PC-9 (cell line): ENCODE measurements around the gene RAB40C. TPM values are rescaled to one million over a fixed set of nuclear protein-coding genes. Genes with fewer than 3 reads are reported as not detected.

Source experiments
- BruUV-seq: library from RNA; stranded (reverse); fragments of 400-500 nt; replicated peaks from 2 replicates; lab custom pipeline; 2021; lab: Mats Ljungman, UMichigan
- CTCF ChIA-PET: fragments of 300-600 bp; sonication (Branson Sonifier 250); formaldehyde crosslinking; loops from one replicate; lab custom pipeline; 2022; ENCODE audit warnings: antibody characterized with exemption; lab: Charles Lee
- POLR2A ChIA-PET: fragments of 300-600 bp; sonication (Branson Sonifier 250); formaldehyde crosslinking; loops from one replicate; lab custom pipeline; 2022; ENCODE audit warnings: antibody characterized with exemption; ENCODE audit not compliant: unreplicated experiment; lab: Charles Lee
- DNase-seq, 2 experiments: peaks; one replicate each; pipeline versions ENCODE4 v3.0.0 to v3.0.0-alpha.2; 2015 to 2022; ENCODE audit warnings: mixed read lengths in 1 of 2
- H2AFZ ChIP-seq: fragments of 200-600 bp; sonication (generic); 2 replicates; pipeline ENCODE4 v1.8.1; 2017; ENCODE audit warnings: antibody characterized with exemption
- H3F3A ChIP-seq: fragments of 200-600 bp; sonication (generic); 2 replicates; pipeline ENCODE4 v1.8.1; 2017; ENCODE audit warnings: antibody characterized with exemption, mild to moderate bottlenecking, low read depth; ENCODE audit not compliant: insufficient read depth
- H3K27ac ChIP-seq: fragments of 200-600 bp; sonication (generic); 2 replicates; pipeline ENCODE4 v1.6.1; 2016; ENCODE audit warnings: mixed run types
- H3K27me3 ChIP-seq: fragments of 200-600 bp; sonication (generic); 2 replicates; pipeline ENCODE4 v1.6.1; 2016; ENCODE audit warnings: low read depth, mixed run types; ENCODE audit not compliant: insufficient read depth
- H3K36me3 ChIP-seq: fragments of 200-600 bp; sonication (generic); 2 replicates; pipeline ENCODE4 v1.6.1; 2016; ENCODE audit warnings: low read depth, mixed run types
- H3K4me1 ChIP-seq: fragments of 200-600 bp; sonication (generic); replicated peaks from 2 replicates; pipeline ENCODE4 v1.6.1; 2016; ENCODE audit warnings: mixed run types; ENCODE audit not compliant: insufficient read depth
- H3K4me2 ChIP-seq: fragments of 200-600 bp; sonication (generic); 2 replicates; pipeline ENCODE4 v1.6.1; 2017; ENCODE audit warnings: mixed run types
- H3K4me3 ChIP-seq: fragments of 200-600 bp; sonication (generic); 2 replicates; pipeline ENCODE4 v1.6.1; 2016; ENCODE audit warnings: mixed run types
- H3K79me2 ChIP-seq: fragments of 200-600 bp; sonication (generic); 2 replicates; pipeline ENCODE4 v1.6.1; 2017; ENCODE audit warnings: low read depth, mixed run types
- H3K9me2 ChIP-seq: fragments of 200-600 bp; sonication (generic); 2 replicates; pipeline ENCODE4 v1.8.1; 2017; ENCODE audit warnings: mild to moderate bottlenecking; ENCODE audit not compliant: insufficient read depth
- H3K9me3 ChIP-seq: fragments of 200-600 bp; sonication (generic); 2 replicates; pipeline ENCODE4 v1.8.1; 2016; ENCODE audit warnings: low read depth; ENCODE audit not compliant: insufficient read depth
- H4K20me1 ChIP-seq: fragments of 200-600 bp; sonication (generic); 2 replicates; pipeline ENCODE4 v1.8.1; 2017; ENCODE audit not compliant: insufficient read depth
- CTCF ChIP-seq: fragments of 200-600 bp; sonication (generic); conservative IDR thresholded peaks from 2 replicates; pipeline ENCODE4 v1.6.1; 2017; ENCODE audit warnings: mixed run types, antibody characterized with exemption, mild to moderate bottlenecking, moderate library complexity
- EZH2 ChIP-seq: fragments of 200-600 bp; sonication (generic); IDR thresholded peaks from 2 replicates; pipeline ENCODE4 v1.8.0; 2017; ENCODE audit warnings: antibody characterized with exemption, low read depth
- intact Hi-C: fragments of 100-400 bp; cut with micrococcal nuclease; formaldehyde crosslinking; loops from one replicate; pipeline ENCODE4 v1.10.0; 2022; ENCODE audit not compliant: unreplicated experiment
- total RNA-seq: library from RNA; stranded (reverse); gene quantifications from 2 replicates; pipeline ENCODE4 v1.2.3, GENCODE V29; 2021

The RAB40C gene
- total RNA-seq, 1 experiment from 2014 or later, result 47.1 TPM

GRCh38 chr16:616733-617586, 27.1 kb downstream of the RAB40C start:
- intact Hi-C loops, result no loop called here
- ChIA-PET CTCF (no interaction called here), POLR2A (no interaction called here)
- H3K9me2 ChIP-seq, result no peaks in the 10 kb centered on the region
- BruUV-seq, result no TSS peak
- no peaks in the 10 kb centered on the region for H3K27me3 ChIP-seq
- TF ChIP-seq EZH2 (no peak), CTCF (no peak)
- H2AFZ ChIP-seq, result no peak overlapping the region
- no peak for DNase-seq
- no peaks in the 10 kb centered on the region for H3K4me1 ChIP-seq
- peaks cover 14% of the 10 kb centered on the region; the same call in 1 of the 2 replicates for H4K20me1 ChIP-seq
- no peaks in the 10 kb centered on the region for H3K9me3 ChIP-seq
- H3K27ac ChIP-seq, result no peak overlapping the region
- H3K79me2 ChIP-seq, result 0 out of 2 replicates have a peak, but pooled peaks cover 3% of the 10 kb centered on the region
- H3K4me3 ChIP-seq, result no peak overlapping the region
- peaks cover 5% of the 10 kb centered on the region for H3F3A ChIP-seq
- no peak overlapping the region for H3K4me2 ChIP-seq
- no peaks in the 10 kb centered on the region for H3K36me3 ChIP-seq

GRCh38 chr16:617855-618254, 28.0 kb downstream of the RAB40C start:
- Histone ChIP-seq H3K4me1 (no peaks in the 10 kb centered on the region), H3K4me2 (no peak overlapping the region), H3K9me3 (no peaks in the 10 kb centered on the region), H3K79me2 (0 out of 2 replicates have a peak, but pooled peaks cover 3% of the 10 kb centered on the region), H3K4me3 (no peak overlapping the region), H3F3A (peaks cover 5% of the 10 kb centered on the region), H3K36me3 (no peaks in the 10 kb centered on the region), H3K27me3 (no peaks in the 10 kb centered on the region), H3K9me2 (no peaks in the 10 kb centered on the region), H4K20me1 (peaks cover 14% of the 10 kb centered on the region; the same call in 1 of the 2 replicates), H2AFZ (no peak overlapping the region), H3K27ac (no peak overlapping the region)
- POLR2A ChIA-PET, result no interaction called here
- CTCF ChIA-PET, result no interaction called here
- no TSS peak for BruUV-seq
- intact Hi-C loops, result no loop called here
- DNase-seq, result no peak
- TF ChIP-seq CTCF (no peak), EZH2 (no peak)

- H4K20me1 ChIP-seq, result peaks cover 14% of the 10 kb centered on the region; the same call in 1 of the 2 replicates
- H3K36me3 ChIP-seq, result no peaks in the 10 kb centered on the region
- H3K79me2 ChIP-seq, result 0 out of 2 replicates have a peak, but pooled peaks cover 3% of the 10 kb centered on the region
- no peak for DNase-seq
- H3K27me3 ChIP-seq, result no peaks in the 10 kb centered on the region
- H3K27ac ChIP-seq, result no peak overlapping the region
- H3K9me2 ChIP-seq, result no peaks in the 10 kb centered on the region
- no peak overlapping the region for H3K4me2 ChIP-seq
- BruUV-seq, result no TSS peak
- no peak for TF ChIP-seq CTCF
- TF ChIP-seq EZH2, result no peak
- H3K4me3 ChIP-seq, result no peak overlapping the region
- intact Hi-C loops, result no loop called here
- ChIA-PET POLR2A (no interaction called here), CTCF (no interaction called here)
- H3K9me3 ChIP-seq, result no peaks in the 10 kb centered on the region
- H2AFZ ChIP-seq, result no peak overlapping the region
- no peaks in the 10 kb centered on the region for H3K4me1 ChIP-seq
- peaks cover 15% of the 10 kb centered on the region for H3F3A ChIP-seq
These were observed 29.7 kb downstream of the RAB40C start for GRCh38 chr16:619476-620100.
